Pancreas (tissue), 10 donors: ENCODE results near the gene CDYL2. TPM values are rescaled to one million over a fixed set of nuclear protein-coding genes. Genes with fewer than 3 reads are reported as not detected.

Experiments
- ATAC-seq, 4 donors: fragments of 200-7000 bp; cut with Tn5 transposase; one replicate each; pipeline versions ENCODE4 v1.8.0 to v1.9.1; 2020; ENCODE audit warnings: mild to moderate bottlenecking in 4 of 4, moderate library complexity in 4 of 4
- DNase-seq, 6 donors: peaks; one replicate each; pipeline ENCODE4 v3.0.0-alpha.2; 2020
- FAIRE-seq: peaks from 2 replicates; lab custom pipeline; 2012; peaks lifted over from hg19 to GRCh38; lab: Jason Lieb, UNC
- H3K27ac ChIP-seq, 4 donors: fragments of 200-600 bp; sonication (generic); 1 replicate in 3 of 4; 2 replicates in 1 of 4; pipeline versions ENCODE4 v1.5.0 to v1.8.0; 2020
- H3K27me3 ChIP-seq, 4 donors: fragments of 200-600 bp; one replicate each; pipeline ENCODE4 v1.8.0; 2021
- H3K36me3 ChIP-seq, 3 donors: fragments of 200-600 bp; sonication (generic) in 1 of 3; one replicate each; pipeline versions ENCODE4 v1.5.0 to v1.8.0; 2020 to 2021
- H3K4me1 ChIP-seq, 3 donors: fragments of 200-600 bp; one replicate each; pipeline ENCODE4 v1.8.0; 2021
- H3K4me3 ChIP-seq, 4 donors: fragments of 200-600 bp; sonication (generic) in 2 of 4; one replicate each; pipeline versions ENCODE4 v1.5.0 to v1.8.0; 2020 to 2021
- H3K9me3 ChIP-seq, 4 donors: fragments of 200-600 bp; one replicate each; pipeline ENCODE4 v1.8.0; 2021
- CTCF ChIP-seq, 4 donors: fragments of 200-600 bp; sonication (generic) in 3 of 4; IDR thresholded peaks; one replicate each; pipeline versions ENCODE4 v1.5.0 to v1.8.0; 2021; ENCODE audit warnings: antibody characterized with exemption in 4 of 4
- WGBS, 2 donors: extraction: QIAGEN DNeasy Blood & Tissue Kit; methylation state at CpG; one replicate each; pipeline ENCODE4 v1.1.7; 2013; 5-methylcytosine and 5-hydroxymethylcytosine counted together
- intact Hi-C, 3 donors: fragments of 100-400 bp; cut with DNase I; formaldehyde crosslinking; loops; one replicate each; pipeline versions ENCODE4 v1.11.1 to v1.14.2; 2022
- polyA plus RNA-seq, 2 donors: library from polyadenylated mRNA; stranded (reverse); fragments of 200-250 nt; gene quantifications; one replicate each; pipeline ENCODE4 v1.2.3, GENCODE V29; 2013
- total RNA-seq, 6 donors: library from RNA; stranded (reverse); fragmentation: NEBNext Ultra II Directional in 4 of 6; extraction: Animal tissue kit (Norgen Biotek cat#: 25700) in 4 of 6; gene quantifications; one replicate each; pipeline versions ENCODE4 v1.2.1 to v1.2.4, GENCODE V29; 2021 to 2023
- donor health status: healthy with polysubstance abuse.
- donor health status: DM: no; HTN: no; CAD: no; lungs with moderate emphysema.
- donor health status: DM: no; HTN: no; CAD: no.
- donor health status: control.
- donor health status: control.
- donor health status: Bipolar disorder and iron deficiency.
- donor health status: DM: yes; HTN: yes; CAD: no.
- donor health status: DM: no; HTN: no; CAD: no.
- donor health status: DM: no; HTN: no; CAD: no.
- donor health status: DM: yes; HTN: yes; CAD: no.

CDYL2 gene
- total and polyA plus RNA-seq, 8 donors = 0.61 to 7.1 (median 3.1) TPM

- ATAC-seq (no peak), DNase-seq (no peak)
Measured at GRCh38 chr16:80837533-80838147, 33.2 kb upstream of the CDYL2 start.

GRCh38 chr16:80836846-80837245 is 32.4 kb upstream of the CDYL2 start:
- no peak for TF ChIP-seq CTCF (IDR thresholded peaks at IDR 0.05)
- FAIRE-seq (no peak), DNase-seq (no peak)

More at GRCh38 chr16:80837533-80838147, 33.2 kb upstream of the CDYL2 start:
- no peak for TF ChIP-seq CTCF (IDR thresholded peaks at IDR 0.05)
- intact Hi-C loops = no loop called here
- H3K27me3 ChIP-seq = no peaks in the 10 kb centered on the region
- no peaks in the 10 kb centered on the region for H3K36me3 ChIP-seq
- no peaks in the 10 kb centered on the region for H3K4me1 ChIP-seq
- no peak overlapping the region for H3K4me3 ChIP-seq
- H3K27ac ChIP-seq = no peak overlapping the region
- FAIRE-seq = no peak
- no peaks in the 10 kb centered on the region for H3K9me3 ChIP-seq
- 45 to 47% methylated on average over 9 of the region's 9 CpGs for WGBS, 2 donors

GRCh38 chr16:80836202-80836601 is 31.8 kb upstream of the CDYL2 start:
- DNase-seq (no peak), FAIRE-seq (no peak), ATAC-seq (no peak)
- H3K27me3 ChIP-seq = no peaks in the 10 kb centered on the region
- H3K27ac ChIP-seq = no peak overlapping the region
- intact Hi-C loops = no loop called here
- H3K36me3 ChIP-seq = no peaks in the 10 kb centered on the region
- no peaks in the 10 kb centered on the region for H3K9me3 ChIP-seq
- no peak for TF ChIP-seq CTCF (IDR thresholded peaks at IDR 0.05)
- H3K4me3 ChIP-seq = no peak overlapping the region
- H3K4me1 ChIP-seq = no peaks in the 10 kb centered on the region
- WGBS, 2 donors = 64 to 80% methylated on average over 5 of the region's 5 CpGs

More at GRCh38 chr16:80836846-80837245, 32.4 kb upstream of the CDYL2 start:
- Histone ChIP-seq H3K27me3 (no peaks in the 10 kb centered on the region), H3K4me1 (no peaks in the 10 kb centered on the region), H3K36me3 (no peaks in the 10 kb centered on the region), H3K4me3 (no peak overlapping the region), H3K9me3 (no peaks in the 10 kb centered on the region), H3K27ac (no peak overlapping the region)
- no peak for ATAC-seq
- WGBS, 2 donors = 61 to 73% methylated on average over 4 of the region's 4 CpGs
- intact Hi-C loops = no loop called here

GRCh38 chr16:80831039-80831438 is 26.6 kb upstream of the CDYL2 start:
- no peak for TF ChIP-seq CTCF (IDR thresholded peaks at IDR 0.05)
- Histone ChIP-seq H3K9me3 (no peaks in the 10 kb centered on the region), H3K36me3 (no peaks in the 10 kb centered on the region), H3K27me3 (no peaks in the 10 kb centered on the region), H3K4me3 (no peak overlapping the region), H3K4me1 (no peaks in the 10 kb centered on the region), H3K27ac (no peak overlapping the region)
- FAIRE-seq (no peak), DNase-seq (no peak), ATAC-seq (no peak)
- intact Hi-C loops = no loop called here
- WGBS, 2 donors = 64 to 67% methylated on average over 1 of the region's 1 CpG

DNA sequence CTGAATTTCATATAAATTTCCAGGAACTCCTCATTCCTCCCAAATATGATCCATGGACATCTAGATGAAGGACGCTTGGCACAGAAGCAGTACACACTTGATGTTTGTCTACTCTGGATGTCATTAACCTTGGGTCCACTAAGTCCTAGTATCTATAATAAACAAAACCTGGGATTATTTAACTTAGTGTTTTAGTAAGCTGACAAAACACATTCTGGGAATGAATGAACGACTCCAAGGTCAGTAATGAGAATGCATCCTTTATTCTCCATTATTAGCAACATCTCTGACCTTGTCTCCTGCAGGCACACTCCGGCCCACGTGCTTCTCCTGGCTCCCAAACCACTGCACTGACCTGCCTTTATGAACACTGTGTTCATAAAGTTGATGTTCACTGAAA is 24.1 kb upstream of the CDYL2 start:
- Histone ChIP-seq H3K4me1 (peaks cover 0 to 5% (median 3%) of the 10 kb centered on the region in 3 donors), H3K9me3 (no peaks in the 10 kb centered on the region), H3K36me3 (no peaks in the 10 kb centered on the region), H3K27me3 (no peaks in the 10 kb centered on the region), H3K27ac (no peak overlapping the region), H3K4me3 (no peak overlapping the region)
- FAIRE-seq (no peak), ATAC-seq (no peak), DNase-seq (no peak)
- intact Hi-C loops = no loop called here
- no peak for TF ChIP-seq CTCF (IDR thresholded peaks at IDR 0.05)
- WGBS, 2 donors = 15 to 21% methylated on average over 4 of the region's 4 CpGs
